SK-N-SH treated with all-trans-retinoic acid at 6 μM for 48 hours (cell line): ENCODE measurements around the gene CDH24.
"Not testable (repeated sequence)": the region's sequence is repeated elsewhere in the genome, so short reads cannot be mapped to it uniquely, and the experiment has no call there.

Experiments
- ATAC-seq: fragments of 200-7000 bp; cut with Tn5 transposase; 3 replicates; pipeline ENCODE4 v1.9.1; 2020; ENCODE audit warnings: mild to moderate bottlenecking, moderate library complexity
- ARNTL ChIP-seq: fragments of 450-650 bp; formaldehyde crosslinking; IDR thresholded peaks from 2 replicates; pipeline ENCODE4 v1.5.0; 2020; ENCODE audit warnings: low read depth, mild to moderate bottlenecking, moderate library complexity, borderline replicate concordance
- BACH2 ChIP-seq: fragments of 250-450 bp; sonication (Bioruptor Pico); IDR thresholded peaks from 2 replicates; pipeline ENCODE4 v1.9.0; 2021; ENCODE audit warnings: mild to moderate bottlenecking, borderline replicate concordance
- CREB5 ChIP-seq: fragments of 250-450 bp; sonication (Bioruptor Pico); IDR thresholded peaks from 2 replicates; pipeline ENCODE4 v1.5.1; 2020; ENCODE audit warnings: low read depth, mild to moderate bottlenecking, moderate library complexity
- CSDC2 ChIP-seq: fragments of 250-450 bp; sonication (Bioruptor Pico); IDR thresholded peaks from 2 replicates; pipeline ENCODE4 v1.5.0; 2020; ENCODE audit warnings: mild to moderate bottlenecking, moderate library complexity
- CSRNP3 ChIP-seq: fragments of 250-450 bp; sonication (Bioruptor Pico); IDR thresholded peaks from 2 replicates; pipeline ENCODE4 v1.5.1; 2021; ENCODE audit warnings: mild to moderate bottlenecking, moderate library complexity
- GLIS3 ChIP-seq: fragments of 250-450 bp; sonication (Bioruptor Pico); IDR thresholded peaks from 2 replicates; pipeline ENCODE4 v1.5.0; 2020; ENCODE audit warnings: mild to moderate bottlenecking, moderate library complexity
- ISL1 ChIP-seq: fragments of 250-450 bp; sonication (Bioruptor Pico); IDR thresholded peaks from 2 replicates; pipeline ENCODE4 v2.1.2; 2022; ENCODE audit warnings: mild to moderate bottlenecking, moderate library complexity
- OSR1 ChIP-seq: fragments of 250-450 bp; sonication (Bioruptor Pico); IDR thresholded peaks from 2 replicates; pipeline ENCODE4 v1.8.0; 2022; ENCODE audit warnings: moderate library complexity, mild to moderate bottlenecking, inconsistent platforms
- PATZ1 ChIP-seq: fragments of 250-450 bp; sonication (Bioruptor Pico); IDR thresholded peaks from 2 replicates; pipeline ENCODE4 v1.8.0; 2020; ENCODE audit warnings: mild to moderate bottlenecking, moderate library complexity, borderline replicate concordance
- POU6F1 ChIP-seq: fragments of 250-450 bp; sonication (Bioruptor Pico); IDR thresholded peaks from 2 replicates; pipeline ENCODE4 v1.8.0; 2021; ENCODE audit warnings: low read depth, mild to moderate bottlenecking, moderate library complexity, borderline replicate concordance
- PPARA ChIP-seq: fragments of 250-450 bp; sonication (Bioruptor Pico); IDR thresholded peaks from 2 replicates; pipeline ENCODE4 v1.5.0; 2020; ENCODE audit warnings: mild to moderate bottlenecking, borderline replicate concordance
- RARB ChIP-seq: fragments of 250-450 bp; sonication (Bioruptor Pico); IDR thresholded peaks from 2 replicates; pipeline ENCODE4 v1.8.0; 2021; ENCODE audit warnings: mild to moderate bottlenecking, moderate library complexity
- SNAI2 ChIP-seq: fragments of 250-450 bp; sonication (Bioruptor Pico); IDR thresholded peaks from 2 replicates; pipeline ENCODE4 v1.5.0; 2020; ENCODE audit warnings: mild to moderate bottlenecking, moderate library complexity
- TCF4 ChIP-seq: fragments of 250-450 bp; sonication (Bioruptor Pico); IDR thresholded peaks from 2 replicates; pipeline ENCODE4 v1.8.0; 2021; ENCODE audit warnings: mild to moderate bottlenecking, moderate library complexity, borderline replicate concordance
- TOX ChIP-seq: fragments of 250-450 bp; sonication (Bioruptor Pico); IDR thresholded peaks from 2 replicates; pipeline ENCODE4 v1.8.0; 2021; ENCODE audit warnings: mild to moderate bottlenecking, moderate library complexity, borderline replicate concordance
- TSHZ2 ChIP-seq: fragments of 250-450 bp; sonication (Bioruptor Pico); IDR thresholded peaks from 2 replicates; pipeline ENCODE4 v1.5.0; 2020; ENCODE audit warnings: mild to moderate bottlenecking, moderate library complexity
- ZFP3 ChIP-seq: fragments of 250-450 bp; sonication (Bioruptor Pico); IDR thresholded peaks from 2 replicates; pipeline ENCODE4 v1.5.0; 2020; ENCODE audit warnings: mild to moderate bottlenecking, moderate library complexity
- ZFP30 ChIP-seq: fragments of 450-650 bp; formaldehyde crosslinking; IDR thresholded peaks from 2 replicates; pipeline ENCODE4 v1.5.0; 2022; ENCODE audit warnings: mild to moderate bottlenecking, moderate library complexity
- ZNF565 ChIP-seq: fragments of 450-650 bp; formaldehyde crosslinking; conservative IDR thresholded peaks from 2 replicates; pipeline ENCODE4 v1.5.0; 2020; ENCODE audit warnings: low read depth, mild to moderate bottlenecking, moderate library complexity
- ZNF70 ChIP-seq: fragments of 450-650 bp; formaldehyde crosslinking; IDR thresholded peaks from 2 replicates; pipeline ENCODE4 v1.5.0; 2020; ENCODE audit warnings: mild to moderate bottlenecking, moderate library complexity

CDH24 gene

GRCh38 chr14:23006544-23007419, 50.5 kb downstream of the CDH24 start:
- TF ChIP-seq ZNF565: no peak
- no peak for TF ChIP-seq ZNF70
- no peak for TF ChIP-seq PATZ1 (CRISPR knock-in tag)
- no peak for TF ChIP-seq BACH2 (CRISPR knock-in tag)
- no peak for TF ChIP-seq ISL1 (CRISPR knock-in tag)
- TF ChIP-seq PPARA: no peak
- TF ChIP-seq ARNTL: no peak
- TF ChIP-seq OSR1 (CRISPR knock-in tag): no peak
- TF ChIP-seq TSHZ2 (CRISPR knock-in tag): no peak
- TF ChIP-seq ZFP3: no peak
- TF ChIP-seq SNAI2 (CRISPR knock-in tag): no peak
- TF ChIP-seq CSDC2 (CRISPR knock-in tag): no peak
- peak; percentile 98 for ATAC-seq

- no peak for ATAC-seq
- no peak for TF ChIP-seq OSR1 (CRISPR knock-in tag)
- TF ChIP-seq ZNF565: no peak
- no peak for TF ChIP-seq GLIS3
- TF ChIP-seq SNAI2 (CRISPR knock-in tag): no peak
Measured at GRCh38 chr14:23006188-23006534, 51.2 kb downstream of the CDH24 start.

GRCh38 chr14:23005451-23006187, 51.7 kb downstream of the CDH24 start:
- ATAC-seq: no peak
- TF ChIP-seq SNAI2 (CRISPR knock-in tag): no peak
- no peak for TF ChIP-seq POU6F1 (CRISPR knock-in tag)
- TF ChIP-seq CREB5 (CRISPR knock-in tag): no peak
- TF ChIP-seq OSR1 (CRISPR knock-in tag): no peak
- TF ChIP-seq RARB (CRISPR knock-in tag): no peak
- no peak for TF ChIP-seq CSRNP3 (CRISPR knock-in tag)
- TF ChIP-seq CSDC2 (CRISPR knock-in tag): no peak
- no peak for TF ChIP-seq TCF4
- no peak for TF ChIP-seq TOX (CRISPR knock-in tag)
- TF ChIP-seq BACH2 (CRISPR knock-in tag): no peak
- no peak for TF ChIP-seq GLIS3
- no peak for TF ChIP-seq ZFP30 (CRISPR knock-in tag)

- ATAC-seq: not testable (repeated sequence)
Measured at GRCh38 chr14:23004274-23004673, 53.0 kb downstream of the CDH24 start.
